GM12891 (cell line): ENCODE data around the gene ABCG4.

Experiments used
- DNase-seq: peaks from one replicate; pipeline ENCODE4 v3.0.0; 2011; ENCODE audit warnings: low spot score; ENCODE audit not compliant: insufficient read length
- FAIRE-seq: peaks from 2 replicates; lab custom pipeline; 2011; peaks lifted over from hg19 to GRCh38; lab: Jason Lieb, UNC
- PAX5 ChIP-seq: IDR thresholded peaks from 2 replicates; pipeline ENCODE4 v1.6.1; 2011; ENCODE audit warnings: low read length, moderate library complexity, mild to moderate bottlenecking; ENCODE audit not compliant: insufficient read depth, severe bottlenecking
- POLR2A ChIP-seq: IDR thresholded peaks from 2 replicates; pipeline ENCODE4 v1.6.1; 2011; ENCODE audit warnings: low read depth, low read length, control low read depth
- POLR2AphosphoS5 ChIP-seq: IDR thresholded peaks from 2 replicates; pipeline ENCODE4 v1.6.1; 2011; ENCODE audit warnings: low read depth, low read length, control low read depth
- POU2F2 ChIP-seq: IDR thresholded peaks from 2 replicates; pipeline ENCODE4 v1.6.1; 2011; ENCODE audit warnings: low read depth, mild to moderate bottlenecking, control low read depth, low read length, moderate library complexity
- SPI1 ChIP-seq: IDR thresholded peaks from 2 replicates; pipeline ENCODE4 v1.6.1; 2011; ENCODE audit warnings: low read depth, low read length, control low read depth
- TAF1 ChIP-seq: IDR thresholded peaks from 2 replicates; pipeline ENCODE4 v1.6.1; 2011; ENCODE audit warnings: low read depth, low read length, control low read depth

ABCG4 gene

GRCh38 chr11:119152043-119152442, 3.2 kb downstream of the ABCG4 start:
- no peak for TF ChIP-seq TAF1
- TF ChIP-seq PAX5, result no peak
- no peak for TF ChIP-seq SPI1
- no peak for TF ChIP-seq POLR2AphosphoS5
- TF ChIP-seq POU2F2, result no peak
- TF ChIP-seq POLR2A, result no peak
- DNase-seq (no peak), FAIRE-seq (no peak)

- TF ChIP-seq POLR2A, result no peak
- TF ChIP-seq POLR2AphosphoS5, result no peak
- no peak for FAIRE-seq
- DNase-seq, result no peak
These were observed 3.8 kb downstream of the ABCG4 start for GRCh38 chr11:119152604-119153003.

- FAIRE-seq (no peak), DNase-seq (no peak)
- no peak for TF ChIP-seq POLR2A
- no peak for TF ChIP-seq SPI1
These were observed 4.4 kb downstream of the ABCG4 start for GRCh38 chr11:119153049-119153818.

- DNase-seq (no peak), FAIRE-seq (no peak)
- no peak for TF ChIP-seq POLR2A
- TF ChIP-seq POLR2AphosphoS5, result no peak
- TF ChIP-seq POU2F2, result no peak
- TF ChIP-seq PAX5, result no peak
- TF ChIP-seq SPI1, result no peak
- no peak for TF ChIP-seq TAF1
These were observed 5.3 kb downstream of the ABCG4 start for GRCh38 chr11:119154178-119154577.

- no peak for DNase-seq
- TF ChIP-seq PAX5 (no peak), POLR2A (no peak), TAF1 (no peak), POU2F2 (no peak), POLR2AphosphoS5 (no peak), SPI1 (no peak)
- no peak for FAIRE-seq
These were observed 7.1 kb downstream of the ABCG4 start for GRCh38 chr11:119155733-119156492.

- no peak for DNase-seq
- FAIRE-seq, result no peak
- no peak for TF ChIP-seq SPI1
- TF ChIP-seq TAF1, result no peak
- no peak for TF ChIP-seq POLR2A
- TF ChIP-seq POU2F2, result no peak
- TF ChIP-seq PAX5, result no peak
- TF ChIP-seq POLR2AphosphoS5, result no peak
These were observed 7.6 kb downstream of the ABCG4 start for GRCh38 chr11:119156496-119156895.

- TF ChIP-seq PAX5 (no peak), POU2F2 (no peak), POLR2A (no peak), SPI1 (no peak), TAF1 (no peak), POLR2AphosphoS5 (no peak)
- FAIRE-seq, result no peak
- no peak for DNase-seq
These were observed 8.2 kb downstream of the ABCG4 start for GRCh38 chr11:119157063-119157462.

- no peak for DNase-seq
- TF ChIP-seq POLR2A (no peak), POLR2AphosphoS5 (no peak), PAX5 (no peak), POU2F2 (no peak), SPI1 (no peak), TAF1 (no peak)
- FAIRE-seq, result no peak
These were observed 9.6 kb downstream of the ABCG4 start for GRCh38 chr11:119158467-119158866.

GRCh38 chr11:119160151-119160550, 11.3 kb downstream of the ABCG4 start:
- DNase-seq, result no peak
- TF ChIP-seq TAF1, result no peak
- no peak for TF ChIP-seq SPI1
- TF ChIP-seq POLR2A, result no peak
- no peak for TF ChIP-seq POU2F2
- no peak for TF ChIP-seq PAX5
- TF ChIP-seq POLR2AphosphoS5, result no peak
- FAIRE-seq, result no peak

GRCh38 chr11:119161871-119162270, 13.0 kb downstream of the ABCG4 start:
- no peak for FAIRE-seq
- TF ChIP-seq POLR2AphosphoS5 (no peak), POU2F2 (no peak), TAF1 (no peak), PAX5 (no peak), SPI1 (no peak), POLR2A (no peak)
- DNase-seq, result no peak
